Cardiac fibroblast (primary cell): ENCODE data around the gene PTPRN2.

ENCODE experiments used
- DNase-seq, 2 donors: peaks; one replicate each; pipeline versions ENCODE4 v3.0.0 to v3.0.0-alpha.2; 2010; ENCODE audit warnings: low read depth in 2 of 2
- H3K4me3 ChIP-seq, 2 donors: replicated peaks in 1 of 2; 1 replicate in 1 of 2; 2 replicates in 1 of 2; pipeline ENCODE4 v1.5.1; 2011; ENCODE audit warnings: low read depth in 2 of 2, low read length in 2 of 2, mild to moderate bottlenecking in 2 of 2, moderate library complexity in 1 of 2
- CTCF ChIP-seq: IDR thresholded peaks from one replicate; pipeline ENCODE4 v1.5.1; 2011; ENCODE audit warnings: low read depth, mild to moderate bottlenecking, low read length, inconsistent platforms

PTPRN2 gene

GRCh38 chr7:158443014-158443687 lies 144.5 kb downstream of the PTPRN2 start:
- TF ChIP-seq CTCF = no peak
- no peak overlapping the region for H3K4me3 ChIP-seq
- DNase-seq = no peak

- peak; percentile 11 for TF ChIP-seq CTCF
- no peak for DNase-seq
- H3K4me3 ChIP-seq = no peak overlapping the region
Measured at GRCh38 chr7:158442260-158442659, 145.4 kb downstream of the PTPRN2 start.

GRCh38 chr7:158439035-158439434 lies 148.6 kb downstream of the PTPRN2 start:
- TF ChIP-seq CTCF = no peak
- no peak for DNase-seq
- H3K4me3 ChIP-seq = no peak overlapping the region

GRCh38 chr7:158432369-158433341 lies 155.0 kb downstream of the PTPRN2 start:
- peak; percentile 56 to 64 for DNase-seq
- H3K4me3 ChIP-seq = no peak overlapping the region
- no peak for TF ChIP-seq CTCF

- no peak for TF ChIP-seq CTCF
- H3K4me3 ChIP-seq = no peak overlapping the region
- peak; percentile 93 to 94 for DNase-seq
Measured at GRCh38 chr7:158431941-158432347, 155.7 kb downstream of the PTPRN2 start.

GRCh38 chr7:158431055-158431940 lies 156.3 kb downstream of the PTPRN2 start:
- no peak overlapping the region for H3K4me3 ChIP-seq
- no peak for TF ChIP-seq CTCF
- no peak for DNase-seq
